GM19240 (cell line): Measurements from ENCODE around the gene PODXL.

Experiments
- DNase-seq: peaks from one replicate; pipeline ENCODE4 v3.0.0; 2011; ENCODE audit warnings: low spot score; ENCODE audit not compliant: insufficient read length

PODXL gene

GRCh38 chr7:131455001-131455400 lies 101.4 kb downstream of the PODXL start:
- no peak for DNase-seq

GRCh38 chr7:131454498-131454897 lies 101.9 kb downstream of the PODXL start:
- DNase-seq, result no peak
